ENCODE measurements around the gene ATP8A2.

DNA sequence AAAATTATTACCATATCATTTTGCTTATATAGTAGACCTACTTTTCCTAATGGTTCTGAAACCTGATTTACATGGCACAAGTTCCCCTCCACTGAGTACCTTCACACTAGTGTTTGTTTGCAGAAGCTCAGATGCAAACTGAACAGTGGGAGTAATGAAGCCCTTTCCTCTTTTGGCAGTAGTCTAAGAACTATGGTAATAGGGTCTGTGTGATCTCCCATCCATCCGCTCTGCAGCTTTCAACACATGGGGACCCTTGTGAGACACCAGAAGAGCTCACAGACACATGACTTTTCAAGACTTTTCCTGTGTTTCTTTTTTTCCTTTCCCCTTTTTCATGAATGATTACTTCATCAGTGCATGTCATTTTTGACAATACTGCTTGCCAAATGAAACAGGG is 336.0 kb downstream of the ATP8A2 start:
- TF ChIP-seq POLR2A (IDR thresholded peaks at IDR 0.05; ENCODE audit: low read depth, low read length) (no peak), SP1 (IDR thresholded peaks at IDR 0.05; ENCODE audit: low read depth, low read length) (no peak), ZNF274 (IDR thresholded peaks at IDR 0.05; ENCODE audit: insufficient read depth, insufficient read length) (no peak), SMAD1 (IDR thresholded peaks at IDR 0.05; ENCODE audit: low read depth, partially characterized antibody) (no peak), ATF3 (IDR thresholded peaks at IDR 0.05; ENCODE audit: borderline replicate concordance, extremely low read depth, low read depth, low read length) (no peak), RFX5 (IDR thresholded peaks at IDR 0.05; ENCODE audit: low read depth, low read length) (no peak), TBL1XR1 (IDR thresholded peaks at IDR 0.05; ENCODE audit: low read depth, low read length) (no peak), NFYA (IDR thresholded peaks at IDR 0.05; ENCODE audit: borderline replicate concordance, low read depth, low read length) (no peak), RAD21 (IDR thresholded peaks at IDR 0.05; ENCODE audit: insufficient read depth, low read depth, low read length) (no peak), CTCF (IDR thresholded peaks at IDR 0.05 in 2 of 3, conservative IDR thresholded peaks at IDR 0.05 in 1 of 3; ENCODE audit: control insufficient read depth in 2 of 3, extremely low read depth in 1 of 3, insufficient read depth in 1 of 3, low read depth in 3 of 3, low read length in 3 of 3) (no peak), JUND (IDR thresholded peaks at IDR 0.05; ENCODE audit: low read depth, low read length) (no peak)

All from GM12878 (cell line).